ENCODE data around the gene PPIB.
A peak's percentile ranks its signal among the peaks of the same experiment; 100 is the strongest.

Gene PPIB

DNA sequence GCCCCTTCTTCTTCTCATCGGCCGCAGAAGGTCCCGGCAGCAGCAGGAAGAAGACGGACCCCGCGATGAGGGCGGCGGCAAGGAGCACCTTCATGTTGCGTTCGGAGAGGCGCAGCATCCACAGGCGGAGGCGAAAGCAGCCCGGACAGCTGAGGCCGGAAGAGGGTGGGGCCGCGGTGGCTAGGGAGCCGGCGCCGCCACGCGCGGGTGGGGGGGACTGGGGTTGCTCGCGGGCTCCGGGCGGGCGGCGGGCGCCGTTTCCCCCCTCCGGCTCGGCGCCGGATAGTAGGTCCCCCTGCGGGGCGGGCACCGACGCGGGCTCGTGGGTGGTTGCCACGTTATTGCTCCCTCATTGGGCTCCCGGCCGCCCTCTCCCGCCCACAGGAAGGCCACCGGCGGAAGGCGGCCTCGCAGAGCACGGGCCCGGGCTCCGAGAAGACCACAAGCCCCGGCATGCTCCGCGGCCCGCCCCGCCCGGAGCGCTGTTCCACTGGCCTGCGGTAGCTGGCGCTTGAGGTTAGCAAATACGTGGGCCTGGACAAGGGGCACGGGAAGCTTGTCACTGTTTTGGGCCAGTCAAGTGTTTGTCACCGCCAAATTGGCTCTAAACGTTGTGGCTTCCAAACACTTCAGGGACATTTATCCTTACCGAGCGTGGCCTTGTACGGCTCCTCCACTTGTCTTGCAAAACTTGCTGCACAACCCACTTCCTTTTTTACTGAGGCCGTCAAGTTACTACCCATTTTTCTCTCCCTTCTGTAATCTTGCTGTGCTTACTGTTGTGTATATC lies at the start of gene PPIB:
TSS of gene PPIB (minus strand) at position 154 of the 790 bp plus-strand sequence. CDS start at position 118, 36 bp downstream.
- peak; percentile 96 for DNase-seq (ENCODE audit: low read depth)

DNA sequence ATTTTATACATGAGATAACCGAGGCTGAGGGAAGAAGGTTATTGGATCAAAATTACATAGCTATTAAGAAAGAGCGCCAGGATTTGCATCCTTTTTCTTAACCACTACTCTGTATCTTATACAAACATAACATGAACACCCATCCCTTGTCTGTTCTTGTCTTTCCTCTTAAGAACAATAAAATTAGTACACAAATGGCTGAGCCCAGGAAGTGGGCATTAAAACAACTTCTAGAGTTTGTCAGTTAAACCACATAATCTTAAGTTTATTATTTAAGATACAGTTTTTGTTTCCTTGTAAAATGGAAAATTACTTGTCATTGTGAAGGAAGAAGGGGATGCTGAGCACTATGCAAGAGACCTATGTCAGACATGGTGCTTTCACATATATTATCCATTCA lies 48.9 kb upstream of the PPIB start:
- DNase-seq (ENCODE audit: low read depth), result no peak

DNA sequence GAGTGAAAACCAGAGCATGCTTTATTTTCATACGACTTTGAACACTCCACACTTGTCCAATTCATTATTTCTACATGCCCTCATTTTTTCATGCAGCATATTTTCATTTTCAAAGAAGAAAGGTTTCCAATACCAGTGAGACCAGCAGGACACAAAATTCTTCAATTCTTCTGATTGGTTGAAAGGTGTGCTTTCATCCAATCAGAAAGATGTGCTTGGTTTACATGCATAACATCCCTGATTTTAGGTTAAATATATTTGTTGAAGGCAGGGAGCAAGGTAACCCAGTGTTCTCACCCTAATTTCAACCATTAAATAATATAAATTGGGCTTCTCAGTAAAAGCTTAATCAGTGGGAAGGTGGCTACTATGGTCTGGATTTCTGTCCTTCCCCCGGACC lies 47.5 kb upstream of the PPIB start:
- peak; percentile 14 for DNase-seq (ENCODE audit: low read depth)

DNA sequence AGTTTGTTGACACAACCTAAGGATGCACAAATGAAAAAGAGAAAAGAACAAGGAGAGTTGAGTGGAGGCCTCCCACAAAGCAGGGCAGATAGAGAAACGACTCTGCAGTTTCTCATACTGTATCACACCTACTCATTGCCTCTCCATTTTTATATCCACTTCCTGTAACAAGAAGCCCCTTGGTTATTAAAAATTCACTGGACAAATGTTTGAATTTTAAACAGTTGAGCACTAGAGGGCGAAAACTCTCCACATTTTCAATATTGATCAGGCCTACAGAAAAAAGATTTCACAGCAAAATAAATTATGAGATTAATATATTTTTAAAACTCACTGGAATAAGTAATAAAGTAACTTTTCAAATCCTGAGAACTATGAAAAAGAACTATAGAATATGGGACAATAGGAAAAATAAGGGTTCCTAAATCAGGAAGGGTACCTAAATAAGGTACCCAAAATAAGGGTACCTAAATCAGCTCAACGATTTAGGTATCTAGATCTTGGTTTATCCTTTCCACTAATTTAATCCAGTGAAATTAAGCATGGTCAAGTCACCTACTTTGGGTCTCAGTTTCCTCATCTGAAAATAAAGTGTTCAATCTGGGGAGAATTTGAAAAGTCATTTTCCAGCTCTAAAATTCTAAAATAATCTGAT lies 47.0 kb upstream of the PPIB start:
- DNase-seq (ENCODE audit: low read depth), result peak; percentile 68

DNA sequence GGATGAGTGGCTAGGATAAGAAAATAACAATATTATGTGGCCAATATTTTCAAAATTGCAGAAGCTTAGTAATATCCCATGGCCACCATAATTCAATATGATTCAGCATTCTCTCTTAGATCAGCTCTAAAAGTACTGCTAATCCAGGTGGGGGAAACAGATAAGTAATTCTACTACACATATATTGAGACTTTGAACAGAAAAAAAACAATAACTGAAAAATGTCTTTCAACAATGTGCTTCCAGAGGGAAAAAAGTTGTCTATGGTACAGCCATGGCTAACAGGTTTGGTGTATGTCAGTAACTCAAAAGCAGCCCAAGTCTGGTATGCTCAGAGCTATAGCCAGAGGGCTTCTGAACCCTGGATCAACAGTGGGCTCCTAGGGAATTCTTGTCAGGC lies 42.4 kb upstream of the PPIB start:
- DNase-seq (ENCODE audit: low read depth), result no peak

DNA sequence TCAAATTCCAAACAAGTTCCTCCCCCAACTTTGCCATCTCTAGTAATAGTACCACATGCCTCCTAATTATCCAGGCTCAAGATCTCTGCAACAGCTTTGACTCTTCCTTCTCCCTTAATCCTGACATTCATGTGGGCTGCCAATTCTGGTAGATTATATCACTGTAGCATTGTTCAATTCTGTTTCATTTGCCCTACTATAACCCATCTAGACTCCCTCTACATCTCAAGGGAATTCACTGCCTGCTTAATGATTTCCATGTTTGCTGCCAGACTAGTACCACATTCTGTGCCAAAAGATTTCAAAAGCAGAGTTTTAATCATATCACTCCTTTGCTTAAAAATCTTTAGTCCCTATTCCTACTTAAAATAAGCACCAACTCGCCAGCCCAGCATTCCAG lies 34.6 kb upstream of the PPIB start:
- no peak for DNase-seq (ENCODE audit: low read depth)

DNA sequence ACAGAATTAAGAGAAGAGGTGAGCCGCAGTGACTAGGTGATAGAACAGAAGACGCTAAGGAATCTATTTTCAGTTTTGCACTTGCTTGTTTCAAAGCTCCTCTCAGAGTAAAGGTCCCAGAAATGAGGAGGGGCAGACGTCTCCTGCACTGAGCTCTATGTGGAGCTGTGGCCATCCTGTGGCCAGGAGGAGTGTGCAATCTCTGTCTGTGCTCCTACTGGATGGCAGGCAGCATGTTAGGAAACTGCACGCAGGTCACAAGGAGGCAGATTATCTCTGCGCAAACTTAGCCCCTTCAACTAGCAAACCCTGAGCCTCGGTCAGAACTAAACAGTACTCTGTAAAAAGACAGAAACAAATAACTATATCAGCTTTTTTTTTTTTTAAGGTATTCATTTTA lies 31.1 kb upstream of the PPIB start:
- DNase-seq (ENCODE audit: low read depth), result no peak

DNA sequence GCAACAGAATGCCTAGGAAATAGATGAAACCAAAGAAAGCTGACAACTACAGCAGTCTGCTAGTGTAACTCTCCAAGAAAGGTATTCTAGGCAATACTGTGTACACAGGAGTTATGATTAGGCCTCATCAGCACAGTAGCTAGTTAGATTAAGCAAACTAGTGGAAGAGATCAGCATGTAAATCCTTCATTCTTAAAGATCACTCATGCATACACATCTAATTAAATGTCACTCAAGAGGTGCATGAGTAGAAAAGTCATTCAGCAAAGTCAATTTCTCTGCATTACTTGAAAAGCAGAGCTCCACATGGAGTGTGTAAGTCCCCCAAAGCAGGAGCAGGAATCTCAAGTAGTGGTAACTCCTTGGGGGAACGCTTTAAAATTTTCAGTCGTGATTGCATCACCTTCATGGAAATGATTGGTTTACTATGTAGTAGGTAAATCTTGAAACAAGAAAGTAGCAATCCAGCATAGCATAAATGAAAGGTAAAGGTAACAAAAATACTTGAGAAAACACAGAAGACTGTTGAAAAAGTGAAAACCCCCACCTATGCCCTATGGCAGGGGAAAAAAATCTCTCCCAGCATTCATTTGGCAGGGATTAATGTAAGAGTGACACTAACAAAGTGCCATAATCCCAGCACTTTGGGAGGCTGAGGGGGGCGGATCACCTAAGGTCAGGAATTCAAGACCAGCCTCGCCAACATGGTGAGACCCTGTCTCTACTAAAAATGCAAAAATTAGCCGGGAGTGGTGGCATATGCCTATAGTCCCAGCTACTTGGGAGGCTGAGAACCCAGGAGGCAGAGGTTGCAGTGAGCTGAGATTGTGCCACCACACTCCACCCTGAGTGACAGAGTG lies 29.4 kb upstream of the PPIB start:
- no peak for DNase-seq (ENCODE audit: low read depth)

DNA sequence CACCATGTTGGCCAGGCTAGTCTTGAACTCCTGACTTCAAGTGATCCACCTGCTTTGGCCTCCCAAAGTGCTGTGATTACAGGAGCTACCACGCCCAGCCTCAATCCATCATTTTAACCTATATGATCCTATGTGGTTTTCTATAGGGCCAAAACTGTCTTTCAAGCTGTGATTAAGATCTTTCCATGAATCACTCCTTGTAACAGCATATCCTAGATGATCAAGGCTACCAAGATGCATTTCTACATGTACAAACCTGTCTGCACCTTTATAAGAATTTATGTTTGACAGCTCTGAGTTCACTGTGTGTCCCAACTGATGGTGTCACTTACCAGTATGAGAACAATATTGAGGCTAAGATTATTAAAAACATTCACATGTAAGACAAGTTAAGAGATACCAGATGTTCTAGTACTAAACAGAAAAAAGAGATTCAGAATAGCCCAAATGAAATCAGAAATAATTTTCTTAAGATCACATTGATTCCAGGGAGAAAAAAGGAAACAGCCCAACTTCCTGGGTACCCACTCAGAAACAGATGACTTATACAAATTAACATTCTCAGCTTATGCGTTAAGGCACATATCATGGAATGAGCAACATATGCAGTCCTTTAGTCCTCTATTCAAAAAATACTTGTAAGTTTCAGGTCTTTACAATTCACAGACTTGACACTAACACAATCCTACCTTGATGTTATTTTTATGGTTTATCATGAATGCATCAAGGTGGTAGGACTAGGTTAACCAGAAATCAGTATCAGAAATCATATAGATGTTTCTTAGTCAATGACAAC lies 24.8 kb upstream of the PPIB start:
- DNase-seq (ENCODE audit: low read depth), result peak; percentile 17

DNA sequence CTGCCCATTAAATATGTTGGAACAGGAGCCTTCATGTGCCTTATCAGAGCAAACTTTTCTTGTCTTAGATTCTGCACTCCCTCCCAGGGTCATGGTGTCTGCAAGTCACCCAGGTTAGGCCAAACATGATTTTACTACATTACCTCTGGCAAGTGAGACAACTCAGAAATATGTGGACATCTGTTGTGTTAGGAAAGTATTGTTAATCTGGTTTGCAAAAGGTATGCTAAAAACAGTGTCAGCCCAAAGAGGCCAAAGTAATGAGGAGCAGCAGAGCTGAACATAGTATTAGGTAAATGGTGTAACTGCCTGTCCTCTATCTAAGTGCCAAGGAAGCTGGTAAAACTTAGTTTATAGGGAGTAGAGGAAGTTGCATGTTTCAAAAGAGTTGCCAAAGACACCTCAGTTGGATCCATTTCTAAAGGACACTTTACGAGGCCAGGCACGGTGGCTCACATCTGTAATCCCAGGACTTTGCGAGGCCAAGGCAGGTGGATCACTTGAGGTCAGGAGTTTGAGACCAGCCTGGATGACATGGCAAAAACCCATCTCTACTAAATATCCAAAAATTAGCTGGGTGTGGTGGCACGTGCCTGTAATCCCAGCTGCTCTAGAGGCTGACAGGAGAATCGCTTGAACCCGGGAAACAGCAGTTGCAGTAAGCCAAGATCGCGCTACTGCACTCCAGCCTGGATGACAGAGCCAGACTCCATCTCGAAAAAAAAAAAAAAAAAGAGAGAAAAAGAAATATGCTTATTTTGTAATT lies 22.5 kb upstream of the PPIB start:
- no peak for DNase-seq (ENCODE audit: low read depth)

DNA sequence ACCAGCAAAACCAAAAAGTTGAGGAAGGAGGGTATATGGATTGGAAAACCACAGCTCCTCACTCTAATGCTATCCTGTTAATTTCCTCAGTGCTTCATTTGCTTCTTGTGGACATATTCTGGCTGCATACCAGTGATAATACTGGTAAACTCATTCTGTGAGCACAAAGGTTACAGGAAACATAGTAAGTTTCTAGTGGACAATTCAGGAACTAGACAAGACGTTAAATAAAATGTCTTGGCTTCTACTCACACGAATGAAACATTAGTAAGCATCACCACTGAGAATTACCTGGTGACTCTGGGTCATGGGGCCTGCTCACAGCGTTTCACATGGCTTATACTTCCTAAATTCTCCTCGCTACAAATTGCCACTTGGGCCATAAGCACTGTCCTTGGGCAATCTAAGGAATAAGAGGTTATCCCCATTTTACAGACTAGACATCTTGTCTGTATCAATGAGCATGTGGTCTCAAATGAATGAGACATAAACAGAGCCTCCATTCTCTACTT lies 20.1 kb upstream of the PPIB start:
- DNase-seq (ENCODE audit: low read depth), result no peak

DNA sequence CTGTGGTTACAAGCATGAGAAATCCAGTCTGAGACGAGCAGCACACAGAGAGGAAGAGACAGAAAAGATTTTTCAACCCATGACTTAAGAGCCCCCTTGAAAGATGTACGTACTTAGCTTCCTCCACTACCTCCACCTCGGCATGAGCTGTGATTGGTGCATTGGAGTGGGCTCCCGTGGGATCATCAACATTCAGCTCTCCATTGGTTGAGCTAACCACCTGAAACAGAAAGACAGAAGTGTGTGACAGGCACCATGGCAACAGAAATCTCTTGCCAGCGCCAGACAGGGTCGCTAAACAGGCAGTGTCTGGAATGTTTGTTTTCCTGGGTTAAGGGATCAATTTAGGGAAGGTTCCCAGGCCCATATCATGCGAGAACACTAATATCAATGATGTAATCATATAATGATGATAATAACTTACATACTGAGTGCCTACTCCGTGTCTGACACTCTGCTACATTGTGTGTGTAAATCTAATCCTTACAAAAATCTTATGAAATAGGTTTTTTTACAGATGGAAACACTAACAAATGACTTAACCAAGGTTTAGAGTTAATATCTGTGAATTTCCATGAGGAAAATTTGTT lies 17.5 kb upstream of the PPIB start:
- DNase-seq (ENCODE audit: low read depth), result no peak

DNA sequence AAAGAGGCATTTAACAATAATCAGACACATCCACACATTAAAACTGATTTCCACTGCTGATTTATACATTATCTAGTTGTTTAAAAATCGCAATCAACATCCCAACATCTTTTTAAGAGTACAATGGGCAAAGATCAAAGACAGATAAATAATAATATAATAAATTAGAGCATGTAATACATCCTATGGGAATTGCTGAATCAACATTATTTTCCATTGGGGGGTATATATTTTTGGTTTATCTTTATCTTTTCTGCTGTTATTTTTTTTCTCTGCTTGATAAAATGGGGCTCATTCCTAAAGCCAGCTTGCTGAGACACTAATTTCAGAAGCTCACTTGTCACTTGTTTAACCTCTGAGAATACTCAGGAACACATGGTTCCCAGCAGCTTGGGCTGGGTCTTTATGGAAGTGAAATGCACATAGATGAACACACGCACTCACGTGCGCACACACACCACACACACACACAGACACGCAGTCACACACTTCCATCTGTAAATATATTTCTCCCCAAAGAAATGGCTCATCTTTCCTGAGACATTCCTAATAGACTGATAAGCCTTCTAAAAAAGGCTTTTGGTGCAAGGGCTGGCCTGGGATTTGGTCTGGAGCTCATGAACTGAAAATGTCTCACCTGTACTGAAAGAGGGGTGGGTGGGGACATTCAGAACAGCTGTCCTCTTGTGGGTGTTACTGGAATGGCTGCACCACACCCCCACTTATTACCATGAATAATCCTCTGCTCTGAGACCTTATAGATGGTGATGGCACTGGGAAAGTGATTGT lies 3.5 kb upstream of the PPIB start:
- DNase-seq (ENCODE audit: low read depth), result no peak

DNA sequence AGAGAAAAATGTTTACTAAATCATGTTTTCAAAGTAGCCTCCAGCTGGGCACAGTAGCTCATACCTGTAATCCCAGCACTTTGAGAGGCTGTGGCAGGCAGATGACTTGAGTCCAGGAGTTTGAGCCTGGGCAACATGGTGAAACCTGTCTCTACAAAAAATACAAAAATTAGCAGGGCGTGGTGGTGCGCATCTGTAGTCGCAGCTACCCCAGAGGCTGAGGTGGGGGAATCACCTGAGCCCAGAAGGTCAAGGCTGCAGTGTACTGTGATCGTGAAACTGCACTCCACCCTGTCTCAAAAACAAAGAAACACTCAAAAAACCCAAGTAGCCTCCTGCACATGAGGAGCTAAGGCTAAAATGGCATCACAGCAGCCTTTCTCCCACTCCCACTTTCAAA lies 1.6 kb upstream of the PPIB start:
- no peak for DNase-seq (ENCODE audit: low read depth)

DNA sequence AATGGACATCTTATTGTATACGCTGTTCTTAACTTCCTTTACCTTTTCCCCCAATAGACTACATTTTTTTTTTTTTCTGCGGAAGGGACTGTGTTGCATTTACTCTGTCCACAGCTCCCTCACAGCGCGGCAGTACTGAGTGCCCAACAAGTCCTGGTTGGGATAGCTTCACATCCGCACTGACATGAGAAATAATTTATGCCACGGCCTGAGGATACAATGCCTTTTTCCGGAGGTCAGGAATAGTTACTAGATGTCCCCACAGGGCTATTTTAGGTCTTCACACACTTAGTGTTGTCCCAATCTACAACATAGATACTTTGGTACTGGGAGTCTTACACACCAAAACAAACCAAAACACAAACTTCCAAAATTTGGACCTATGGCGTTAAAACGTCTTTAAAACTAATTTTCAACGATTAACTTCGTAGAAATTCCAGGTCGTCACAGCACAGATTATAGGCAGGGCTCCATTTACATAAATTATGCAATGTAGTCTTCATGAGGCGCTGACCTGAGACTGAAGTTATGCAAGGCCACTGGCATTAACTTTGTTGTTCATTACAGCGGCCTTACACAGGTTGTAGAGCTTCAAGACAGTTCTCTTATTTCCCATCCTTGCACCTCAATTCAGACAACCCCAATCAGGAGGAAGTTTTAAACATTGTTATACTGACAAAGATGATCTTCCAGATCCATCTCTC lies 989 bp upstream of the PPIB start:
- no peak for DNase-seq (ENCODE audit: low read depth)

DNA sequence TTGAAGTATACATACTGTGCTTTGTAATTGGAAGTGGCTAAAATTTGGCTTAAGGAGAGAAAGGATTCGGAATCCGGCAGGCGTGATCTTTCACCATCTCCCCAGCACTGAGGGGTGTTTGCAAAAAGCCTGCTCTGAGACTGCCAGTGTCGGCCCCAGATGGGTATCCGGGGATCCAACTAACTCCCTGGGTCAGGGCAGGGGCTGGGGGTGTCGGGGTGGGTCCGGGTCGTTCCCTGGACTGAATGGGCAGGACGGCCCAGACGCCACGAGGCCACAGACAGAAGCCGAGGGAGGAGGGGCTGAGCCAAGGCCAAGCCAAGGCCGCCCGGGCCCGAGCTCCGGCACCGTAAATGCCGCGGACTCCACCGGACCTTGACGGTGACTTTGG lies 349 bp downstream of the PPIB start:
- no peak for DNase-seq (ENCODE audit: low read depth)

DNA sequence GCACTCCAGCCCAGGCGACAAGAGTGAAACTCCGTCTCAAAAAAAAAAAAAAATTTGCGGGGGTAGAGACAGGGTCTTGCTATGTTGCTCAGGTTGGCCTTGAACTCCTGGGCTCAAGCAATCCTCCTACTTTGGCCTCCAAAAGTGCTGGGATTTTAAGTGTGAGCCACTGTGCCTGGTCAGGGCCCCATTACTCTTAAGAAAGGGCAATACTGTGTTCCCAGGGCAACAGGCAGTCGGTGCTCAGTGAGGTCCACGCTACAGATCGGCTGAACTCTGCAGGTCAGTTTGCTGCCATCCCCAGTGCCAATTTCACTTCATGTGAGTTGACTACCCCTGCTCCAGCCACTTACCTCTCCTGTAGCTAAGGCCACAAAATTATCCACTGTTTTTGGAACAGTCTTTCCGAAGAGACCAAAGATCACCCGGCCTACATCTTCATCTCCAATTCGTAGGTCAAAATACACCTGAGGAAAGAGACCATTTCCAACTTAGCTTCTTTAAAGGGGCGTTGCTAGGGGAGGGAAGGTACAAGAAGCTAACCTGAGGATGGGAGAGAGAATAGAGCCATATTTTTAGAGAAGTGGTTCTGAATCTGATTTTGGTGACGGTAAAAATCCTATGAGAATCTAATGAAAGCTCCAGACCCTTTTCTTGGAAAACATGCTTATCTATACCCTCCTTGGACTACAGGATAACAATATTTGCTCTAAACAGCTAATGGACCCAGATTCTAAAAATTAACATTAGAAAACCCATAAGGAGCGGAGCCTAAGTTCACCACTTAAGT lies 939 bp downstream of the PPIB start:
- peak; percentile 13 for DNase-seq (ENCODE audit: low read depth)
